DOHH2 (cell line): ENCODE results near the gene FOSL1.

Experiments used
- H3F3A ChIP-seq: fragments of 200-600 bp; sonication (generic), shearing (Covaris generic); 2 replicates; pipeline ENCODE4 v1.6.0; 2016; ENCODE audit warnings: antibody characterized with exemption, mild to moderate bottlenecking; ENCODE audit not compliant: control insufficient read depth, insufficient read depth
- H3K27ac ChIP-seq: fragments of 200-600 bp; sonication (generic); 2 replicates; pipeline ENCODE4 v1.5.1; 2014; ENCODE audit warnings: low read depth, mild to moderate bottlenecking, low read length, moderate library complexity
- H3K27me3 ChIP-seq: fragments of 200-600 bp; sonication (generic); 2 replicates; pipeline ENCODE4 v1.6.1; 2014; ENCODE audit warnings: mild to moderate bottlenecking, low read length, mixed read lengths; ENCODE audit not compliant: control insufficient read depth
- H3K36me3 ChIP-seq: fragments of 200-600 bp; sonication (generic); 2 replicates; pipeline ENCODE4 v1.6.1; 2014; ENCODE audit warnings: mild to moderate bottlenecking, low read length, moderate library complexity, mixed read lengths; ENCODE audit not compliant: control insufficient read depth
- H3K4me1 ChIP-seq: fragments of 200-600 bp; sonication (generic); 2 replicates; pipeline ENCODE4 v1.6.1; 2014; ENCODE audit warnings: mild to moderate bottlenecking, low read length, mixed read lengths; ENCODE audit not compliant: control insufficient read depth
- H3K4me2 ChIP-seq: fragments of 200-600 bp; sonication (generic); 2 replicates; pipeline ENCODE4 v1.6.0; 2014; ENCODE audit warnings: mild to moderate bottlenecking, low read length, moderate library complexity
- H3K4me3 ChIP-seq: fragments of 200-600 bp; sonication (generic); 2 replicates; pipeline ENCODE4 v1.5.1; 2014; ENCODE audit warnings: mild to moderate bottlenecking, low read length, mixed read lengths
- H3K79me2 ChIP-seq: fragments of 200-600 bp; sonication (generic); 2 replicates; pipeline ENCODE4 v1.6.1; 2014; ENCODE audit warnings: mild to moderate bottlenecking, low read length, mixed read lengths; ENCODE audit not compliant: control insufficient read depth
- H3K9me2 ChIP-seq: fragments of 200-600 bp; sonication (generic); replicated peaks from 2 replicates; pipeline ENCODE4 v1.6.1; 2014; ENCODE audit warnings: mild to moderate bottlenecking, low read length, mixed read lengths; ENCODE audit not compliant: control insufficient read depth
- H3K9me3 ChIP-seq: fragments of 200-600 bp; sonication (generic); 2 replicates; pipeline ENCODE4 v1.6.1; 2014; ENCODE audit warnings: antibody characterized with exemption, low read length, mixed read lengths; ENCODE audit not compliant: control insufficient read depth, insufficient read depth
- H4K20me1 ChIP-seq: fragments of 200-600 bp; sonication (generic); 2 replicates; pipeline ENCODE4 v1.6.0; 2014; ENCODE audit warnings: low read depth, mild to moderate bottlenecking, antibody characterized with exemption, low read length, moderate library complexity; ENCODE audit not compliant: control insufficient read depth, insufficient read depth
- CTCF ChIP-seq: fragments of 200-600 bp; sonication (generic); IDR thresholded peaks from one replicate; pipeline ENCODE4 v1.5.1; 2014; ENCODE audit warnings: antibody characterized with exemption, mild to moderate bottlenecking, low read depth, low read length; ENCODE audit not compliant: poor library complexity, severe bottlenecking
- EZH2phosphoT487 ChIP-seq: fragments of 200-600 bp; sonication (generic); IDR thresholded peaks from 2 replicates; pipeline ENCODE4 v1.6.1; 2017; ENCODE audit warnings: borderline replicate concordance, mild to moderate bottlenecking, antibody characterized with exemption, low read length, moderate library complexity, mixed read lengths

FOSL1 gene

GRCh38 chr11:65900125-65900898 is at the start of gene FOSL1:
TSS of gene FOSL1 (minus strand) at chr11:65900388. CDS start at chr11:65900339, 49 bp downstream.
- TF ChIP-seq CTCF, result no peak
- Histone ChIP-seq H4K20me1 (no peaks in the 10 kb centered on the region), H3K27ac (no peak within 1 kb of the TSS), H3K4me1 (peaks cover 18% of the 10 kb centered on the region), H3K27me3 (peaks cover 41% of the 10 kb centered on the region), H3K36me3 (no peaks in the 10 kb centered on the region), H3F3A (peaks cover 5% of the 10 kb centered on the region; the same call in 1 of the 2 replicates), H3K79me2 (no peaks in the 10 kb centered on the region), H3K9me3 (no peaks in the 10 kb centered on the region), H3K9me2 (no peaks in the 10 kb centered on the region), H3K4me2 (peak within 1 kb of the TSS; percentile 76), H3K4me3 (peak within 1 kb of the TSS; percentile 69)

- H3K4me3 ChIP-seq, result no peak overlapping the region
- no peaks in the 10 kb centered on the region for H3K79me2 ChIP-seq
- no peaks in the 10 kb centered on the region for H3K9me2 ChIP-seq
- no peaks in the 10 kb centered on the region for H4K20me1 ChIP-seq
- no peaks in the 10 kb centered on the region for H3K4me1 ChIP-seq
- no peaks in the 10 kb centered on the region for H3K36me3 ChIP-seq
- no peaks in the 10 kb centered on the region for H3F3A ChIP-seq
- H3K4me2 ChIP-seq, result no peak overlapping the region
- H3K27me3 ChIP-seq, result no peaks in the 10 kb centered on the region
- no peaks in the 10 kb centered on the region for H3K9me3 ChIP-seq
- no peak overlapping the region for H3K27ac ChIP-seq
- no peak for TF ChIP-seq CTCF
- no peak for TF ChIP-seq EZH2phosphoT487
Observed at GRCh38 chr11:65947603-65948125, 47.5 kb upstream of the FOSL1 start.

DNA sequence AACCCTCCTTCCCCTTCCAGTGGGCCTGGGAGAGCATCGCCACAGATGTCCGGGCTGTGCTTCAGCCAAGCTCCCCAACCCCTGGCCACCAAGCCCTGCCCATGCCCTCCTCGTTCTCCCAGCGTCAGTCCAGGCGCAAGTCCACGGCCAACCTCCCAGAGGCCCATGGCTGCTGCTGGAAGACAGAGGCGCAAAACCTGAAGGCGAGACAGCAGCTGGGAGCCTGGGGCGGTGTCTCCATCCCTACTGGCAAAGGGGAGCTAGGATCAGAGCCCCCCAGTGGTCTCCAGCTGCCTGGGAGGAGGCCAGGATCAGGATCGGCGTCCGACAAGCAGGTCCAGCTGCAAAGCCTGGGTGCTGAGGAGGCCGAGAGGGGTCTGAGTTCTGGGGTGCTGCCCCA is 46.9 kb upstream of the FOSL1 start:
- Histone ChIP-seq H3K27ac (no peak overlapping the region), H3K27me3 (no peaks in the 10 kb centered on the region), H3K4me3 (no peak overlapping the region), H3K9me3 (no peaks in the 10 kb centered on the region), H3K4me2 (no peak overlapping the region), H3F3A (no peaks in the 10 kb centered on the region), H3K79me2 (no peaks in the 10 kb centered on the region), H3K36me3 (no peaks in the 10 kb centered on the region), H4K20me1 (no peaks in the 10 kb centered on the region), H3K4me1 (no peaks in the 10 kb centered on the region), H3K9me2 (no peaks in the 10 kb centered on the region)
- TF ChIP-seq EZH2phosphoT487, result no peak
- TF ChIP-seq CTCF, result no peak
